Activated T-cell treated with anti-CD3 and anti-CD28 coated beads, Interleukin-2, amount 50 U/mL, for 72 hours (primary cell): ENCODE data around the gene OR1L4. TPM values are rescaled to one million over a fixed set of nuclear protein-coding genes. Genes with fewer than 3 reads are reported as not detected.

Source experiments
- ATAC-seq, 2 donors: fragments of 150-1000 bp; cut with Tn5 transposase; replicated peaks in 1 of 2; 2 replicates each; pipeline ENCODE4 v1.10.0; 2021; ENCODE audit warnings: moderate library complexity in 2 of 2, mild to moderate bottlenecking in 1 of 2
- DNase-seq, 2 donors: peaks; one replicate each; pipeline ENCODE4 v3.0.0; 2021 to 2022; ENCODE audit warnings: mixed read lengths in 1 of 2
- H3K27ac Mint-ChIP-seq: one replicate; pipeline ENCODE4 v1.8.0; 2022; ENCODE audit warnings: mild to moderate bottlenecking, moderate library complexity, mixed read lengths
- H3K27me3 Mint-ChIP-seq: one replicate; pipeline ENCODE4 v1.8.0; 2022; ENCODE audit warnings: low read depth, mixed read lengths
- H3K36me3 Mint-ChIP-seq, 2 donors: one replicate each; pipeline ENCODE4 v1.8.0; 2022; ENCODE audit warnings: mixed read lengths in 2 of 2, mild to moderate bottlenecking in 1 of 2; ENCODE audit not compliant: insufficient read depth in 2 of 2
- H3K4me1 Mint-ChIP-seq: one replicate; pipeline ENCODE4 v1.8.0; 2022; ENCODE audit warnings: low read depth, mixed read lengths
- H3K4me3 Mint-ChIP-seq, 2 donors: one replicate each; pipeline ENCODE4 v1.8.0; 2022; ENCODE audit warnings: mild to moderate bottlenecking in 2 of 2, mixed read lengths in 2 of 2, moderate library complexity in 2 of 2
- H3K9me3 Mint-ChIP-seq, 2 donors: one replicate each; pipeline ENCODE4 v1.8.0; 2022; ENCODE audit warnings: mixed read lengths in 2 of 2
- total RNA-seq, 2 donors: library from RNA; stranded (reverse); gene quantifications; one replicate each; pipeline ENCODE4 v1.2.3, GENCODE V29; 2022

The OR1L4 gene
- total RNA-seq: not detected

- ATAC-seq (no peak), DNase-seq (no peak)
- H3K27me3 Mint-ChIP-seq: no peaks in the 10 kb centered on the region
- peaks cover 14 to 21% of the 10 kb centered on the region in 2 donors for H3K36me3 Mint-ChIP-seq
- H3K4me1 Mint-ChIP-seq: no peaks in the 10 kb centered on the region
- no peak within 1 kb of the TSS for H3K27ac Mint-ChIP-seq
- H3K9me3 Mint-ChIP-seq: peaks cover 17 to 24% of the 10 kb centered on the region in 2 donors
- no peak within 1 kb of the TSS for H3K4me3 Mint-ChIP-seq
Observed at GRCh38 chr9:122723690-122724089, at the start of gene OR1L4. Gene OR1L4 (plus strand): TSS chr9:122723990. CDS start chr9:122723990, 0 bp downstream.

- Mint-ChIP-seq H3K27ac (no peak overlapping the region), H3K27me3 (no peaks in the 10 kb centered on the region), H3K4me1 (no peaks in the 10 kb centered on the region), H3K36me3 (peaks cover 1 to 9% of the 10 kb centered on the region in 2 donors), H3K9me3 (peaks cover 6 to 11% of the 10 kb centered on the region in 2 donors), H3K4me3 (no peak overlapping the region)
- ATAC-seq (no peak), DNase-seq (no peak)
Observed at GRCh38 chr9:122684851-122685250, 38.9 kb upstream of the OR1L4 start.

GRCh38 chr9:122695696-122696095 is 28.1 kb upstream of the OR1L4 start:
- Mint-ChIP-seq H3K9me3 (peaks cover 5 to 8% of the 10 kb centered on the region in 2 donors), H3K27me3 (no peaks in the 10 kb centered on the region), H3K4me3 (no peak overlapping the region), H3K27ac (peak overlapping the region; percentile 44), H3K4me1 (no peaks in the 10 kb centered on the region), H3K36me3 (peaks cover 1 to 2% of the 10 kb centered on the region in 2 donors)
- ATAC-seq: no peak
- DNase-seq: no peak

- no peak for ATAC-seq
Observed at GRCh38 chr9:122718038-122718437, 5.8 kb upstream of the OR1L4 start.

GRCh38 chr9:122719218-122719617 is 4.6 kb upstream of the OR1L4 start:
- H3K9me3 Mint-ChIP-seq: peaks cover 19% of the 10 kb centered on the region in 2 donors
- DNase-seq (no peak), ATAC-seq (no peak)
- peaks cover 12 to 14% of the 10 kb centered on the region in 2 donors for H3K36me3 Mint-ChIP-seq
- H3K27ac Mint-ChIP-seq: no peak overlapping the region
- no peaks in the 10 kb centered on the region for H3K27me3 Mint-ChIP-seq
- no peak overlapping the region for H3K4me3 Mint-ChIP-seq
- H3K4me1 Mint-ChIP-seq: no peaks in the 10 kb centered on the region

More at GRCh38 chr9:122718038-122718437, 5.8 kb upstream of the OR1L4 start:
- Mint-ChIP-seq H3K27ac (no peak overlapping the region), H3K27me3 (no peaks in the 10 kb centered on the region), H3K9me3 (peaks cover 15 to 18% of the 10 kb centered on the region in 2 donors), H3K36me3 (peaks cover 9 to 13% of the 10 kb centered on the region in 2 donors), H3K4me3 (no peak overlapping the region), H3K4me1 (no peaks in the 10 kb centered on the region)
- DNase-seq: no peak

GRCh38 chr9:122742003-122742402 is 18.2 kb downstream of the OR1L4 start, which contains the start of gene OR1L6:
Gene OR1L6 (plus strand): TSS chr9:122742303. CDS start chr9:122749848, 7,545 bp downstream.
- Mint-ChIP-seq H3K9me3 (peaks cover 0 to 8% of the 10 kb centered on the region in 2 donors), H3K27me3 (no peaks in the 10 kb centered on the region), H3K4me1 (no peaks in the 10 kb centered on the region), H3K4me3 (no peak within 1 kb of the TSS), H3K27ac (no peak within 1 kb of the TSS), H3K36me3 (peaks cover 0 to 3% of the 10 kb centered on the region in 2 donors)
- ATAC-seq (no peak), DNase-seq (no peak)

GRCh38 chr9:122754825-122755224 is 31.0 kb downstream of the OR1L4 start:
- ATAC-seq: no peak

GRCh38 chr9:122767817-122768216 is 44.0 kb downstream of the OR1L4 start:
- H3K9me3 Mint-ChIP-seq: peaks cover 26 to 31% of the 10 kb centered on the region in 2 donors
- H3K4me3 Mint-ChIP-seq: no peak overlapping the region
- ATAC-seq (no peak), DNase-seq (no peak)
- peaks cover 15 to 16% of the 10 kb centered on the region in 2 donors for H3K36me3 Mint-ChIP-seq
- no peaks in the 10 kb centered on the region for H3K4me1 Mint-ChIP-seq
- no peak overlapping the region for H3K27ac Mint-ChIP-seq
- H3K27me3 Mint-ChIP-seq: peaks cover 5% of the 10 kb centered on the region

More at GRCh38 chr9:122754825-122755224, 31.0 kb downstream of the OR1L4 start:
- Mint-ChIP-seq H3K36me3 (peaks cover 12 to 18% of the 10 kb centered on the region in 2 donors), H3K27ac (no peak overlapping the region), H3K9me3 (peaks cover 12 to 20% of the 10 kb centered on the region in 2 donors), H3K4me1 (no peaks in the 10 kb centered on the region), H3K4me3 (no peak overlapping the region), H3K27me3 (no peaks in the 10 kb centered on the region)
- no peak for DNase-seq

Other genes starting within 250 kb of the OR1L4 start
- gene OR1J1, start 246.1 kb upstream of the OR1L4 start, total RNA-seq: not detected
- not detected for gene OR1J2, start 213.2 kb upstream of the OR1L4 start, total RNA-seq
- gene OR1J4, start 204.8 kb upstream of the OR1L4 start, total RNA-seq: under 1 TPM in 1 of 2 donors, not detected in 1; 0.26 TPM
- not detected for gene OR1N1, start 196.7 kb upstream of the OR1L4 start, total RNA-seq
- not detected for gene OR1N2, start 170.9 kb upstream of the OR1L4 start, total RNA-seq
- not detected for gene OR1L8, start 140.6 kb upstream of the OR1L4 start, total RNA-seq
- gene OR1Q1, start 109.3 kb upstream of the OR1L4 start, total RNA-seq: under 1 TPM in 1 of 2 donors, not detected in 1; 0.26 TPM
- not detected for gene OR1B1, start 66.4 kb upstream of the OR1L4 start, total RNA-seq
- not detected for gene OR1L1, start 62.3 kb upstream of the OR1L4 start, total RNA-seq
- gene OR1L3, start 48.9 kb upstream of the OR1L4 start, total RNA-seq: not detected
- not detected for gene OR1L6, start 18.3 kb downstream of the OR1L4 start, total RNA-seq
- not detected for gene OR5C1, start 64.9 kb downstream of the OR1L4 start, total RNA-seq
- not detected for gene OR1K1, start 76.1 kb downstream of the OR1L4 start, total RNA-seq
- 10 to 100 TPM; 14.2 to 18.7 TPM for gene PDCL, start 104.6 kb downstream of the OR1L4 start, total RNA-seq
- gene RC3H2, start 181.4 kb downstream of the OR1L4 start, total RNA-seq: 10 to 100 TPM; 33.7 to 35.6 TPM
- gene ZBTB6, start 189.3 kb downstream of the OR1L4 start, total RNA-seq: 10 to 100 TPM; 10.0 TPM
- gene ZBTB26, start 207.5 kb downstream of the OR1L4 start, total RNA-seq: 10 to 100 TPM in 1 of 2 donors, 1 to 10 TPM in 1; 8.1 to 11.0 TPM
- 10 to 100 TPM; 33.1 TPM for gene RABGAP1, start 217.0 kb downstream of the OR1L4 start, total RNA-seq